Hepatocyte (in vitro differentiated cells): ENCODE measurements around the gene RBM38. TPM values are rescaled to one million over a fixed set of nuclear protein-coding genes. Genes with fewer than 3 reads are reported as not detected.

Source experiments
- DNase-seq: peaks from one replicate; pipeline ENCODE4 v3.0.0-alpha.2; 2016; ENCODE audit warnings: low spot score
- H2AFZ ChIP-seq: fragments of 200-600 bp; sonication (generic); 2 replicates; pipeline ENCODE4 v1.6.0; 2016; ENCODE audit warnings: antibody characterized with exemption, mild to moderate bottlenecking
- H3K27ac ChIP-seq: fragments of 200-600 bp; sonication (generic); 2 replicates; pipeline ENCODE4 v1.5.1; 2016; ENCODE audit warnings: mild to moderate bottlenecking
- H3K27me3 ChIP-seq: fragments of 200-600 bp; sonication (generic); 2 replicates; pipeline ENCODE4 v1.6.1; 2016
- H3K36me3 ChIP-seq: fragments of 200-600 bp; sonication (generic); replicated peaks from 2 replicates; pipeline ENCODE4 v1.5.1; 2016; ENCODE audit warnings: low read depth; ENCODE audit not compliant: insufficient read depth
- H3K4me1 ChIP-seq: fragments of 200-600 bp; sonication (generic); 2 replicates; pipeline ENCODE4 v1.5.1; 2016; ENCODE audit warnings: mild to moderate bottlenecking, moderate library complexity; ENCODE audit not compliant: insufficient read depth
- H3K4me2 ChIP-seq: fragments of 200-600 bp; sonication (generic); 2 replicates; pipeline ENCODE4 v1.6.0; 2016
- H3K4me3 ChIP-seq: fragments of 200-600 bp; sonication (generic); 2 replicates; pipeline ENCODE4 v1.5.1; 2016; ENCODE audit warnings: mild to moderate bottlenecking
- H3K79me2 ChIP-seq: fragments of 200-600 bp; sonication (generic); 2 replicates; pipeline ENCODE4 v1.6.0; 2017; ENCODE audit warnings: mild to moderate bottlenecking
- H3K9me2 ChIP-seq: fragments of 200-600 bp; sonication (generic); replicated peaks from 2 replicates; pipeline ENCODE4 v1.6.0; 2017; ENCODE audit warnings: mild to moderate bottlenecking; ENCODE audit not compliant: insufficient read depth
- H3K9me3 ChIP-seq: fragments of 200-600 bp; sonication (generic); 2 replicates; pipeline ENCODE4 v1.5.1; 2016; ENCODE audit warnings: low read depth, mild to moderate bottlenecking
- H4K20me1 ChIP-seq: fragments of 200-600 bp; sonication (generic); 2 replicates; pipeline ENCODE4 v1.6.0; 2016; ENCODE audit warnings: mild to moderate bottlenecking; ENCODE audit not compliant: insufficient read depth, poor library complexity, severe bottlenecking
- EZH2 ChIP-seq: fragments of 200-600 bp; sonication (generic); IDR thresholded peaks from 2 replicates; pipeline ENCODE4 v1.6.1; 2016; ENCODE audit warnings: antibody characterized with exemption, mild to moderate bottlenecking, borderline replicate concordance
- EZH2phosphoT487 ChIP-seq: fragments of 200-600 bp; sonication (generic); IDR thresholded peaks from one replicate; pipeline ENCODE4 v1.6.1; 2018; ENCODE audit warnings: antibody characterized with exemption, mild to moderate bottlenecking, low read depth, moderate library complexity; ENCODE audit not compliant: unreplicated experiment, severe bottlenecking
- WGBS: methylation state at CpG from one replicate; pipeline ENCODE4 v1.1.6; 2016; ENCODE audit warnings: low lambda C conversion rate; ENCODE audit errors: missing lambda C conversion rate; 5-methylcytosine and 5-hydroxymethylcytosine counted together
- polyA plus RNA-seq: library from polyadenylated mRNA; unstranded; fragments of >200 nt; fragmentation: Nextera tagmentation; extraction: Ambion mirVana; gene quantifications from 2 replicates; pipeline ENCODE4 v1.2.1, GENCODE V29; 2016
- total RNA-seq: library from RNA; depleted of rRNA; stranded (reverse); fragments of >200 nt; gene quantifications from 2 replicates; pipeline ENCODE4 v1.2.3, GENCODE V29; 2014
- TF ChIP-seq, protein P1 (sequence below): fragments of 200-600 bp; sonication (generic); IDR thresholded peaks from 2 replicates; pipeline ENCODE4 v1.5.1; 2016; ENCODE audit warnings: antibody characterized with exemption, mild to moderate bottlenecking; ENCODE audit not compliant: poor library complexity

Gene RBM38
- total and polyA plus RNA-seq, 2 experiments from 2014 or later, result 16.1 to 19.6 TPM

DNA sequence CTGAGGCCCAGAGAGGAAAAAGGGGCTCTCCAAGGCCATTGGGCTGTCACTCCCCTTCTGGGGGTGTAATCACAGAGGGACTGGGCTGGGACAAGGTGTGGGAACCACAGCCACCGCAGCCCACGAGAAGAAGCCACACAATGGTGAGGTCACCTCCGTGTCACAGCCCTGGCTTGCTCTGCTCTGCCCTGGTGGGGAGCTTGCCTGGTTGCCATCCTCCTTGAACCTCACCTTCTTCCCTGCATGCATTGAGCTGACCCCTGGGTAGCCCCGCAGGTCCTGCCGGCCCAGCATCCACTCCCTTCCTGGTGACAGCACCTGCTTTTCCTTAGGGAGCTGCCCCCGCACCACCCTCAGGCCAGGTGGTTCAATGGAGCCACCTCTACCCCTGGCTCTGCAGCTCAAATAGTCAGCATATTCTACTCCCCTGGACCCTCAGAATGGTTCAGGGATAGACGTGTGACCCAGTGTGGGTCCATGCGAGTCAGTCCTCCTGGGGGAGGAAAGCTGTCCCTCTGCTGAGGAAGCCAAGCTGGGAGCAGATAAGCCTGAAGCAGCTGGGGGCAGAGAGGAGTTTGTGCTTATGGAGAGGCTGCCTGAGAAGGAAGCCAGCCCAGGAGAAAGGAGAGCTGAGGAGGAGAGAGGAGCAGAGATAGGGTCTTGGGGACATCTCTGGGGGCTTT, 21.3 kb downstream of the RBM38 start:
- H2AFZ ChIP-seq, result no peak overlapping the region
- no peak for DNase-seq
- H3K9me3 ChIP-seq, result no peaks in the 10 kb centered on the region
- H3K4me3 ChIP-seq, result no peak overlapping the region
- no peaks in the 10 kb centered on the region for H3K36me3 ChIP-seq
- no peaks in the 10 kb centered on the region for H3K79me2 ChIP-seq
- no peaks in the 10 kb centered on the region for H3K4me1 ChIP-seq
- no peaks in the 10 kb centered on the region for H3K27me3 ChIP-seq
- no peaks in the 10 kb centered on the region for H3K9me2 ChIP-seq
- TF ChIP-seq, protein P1, sequence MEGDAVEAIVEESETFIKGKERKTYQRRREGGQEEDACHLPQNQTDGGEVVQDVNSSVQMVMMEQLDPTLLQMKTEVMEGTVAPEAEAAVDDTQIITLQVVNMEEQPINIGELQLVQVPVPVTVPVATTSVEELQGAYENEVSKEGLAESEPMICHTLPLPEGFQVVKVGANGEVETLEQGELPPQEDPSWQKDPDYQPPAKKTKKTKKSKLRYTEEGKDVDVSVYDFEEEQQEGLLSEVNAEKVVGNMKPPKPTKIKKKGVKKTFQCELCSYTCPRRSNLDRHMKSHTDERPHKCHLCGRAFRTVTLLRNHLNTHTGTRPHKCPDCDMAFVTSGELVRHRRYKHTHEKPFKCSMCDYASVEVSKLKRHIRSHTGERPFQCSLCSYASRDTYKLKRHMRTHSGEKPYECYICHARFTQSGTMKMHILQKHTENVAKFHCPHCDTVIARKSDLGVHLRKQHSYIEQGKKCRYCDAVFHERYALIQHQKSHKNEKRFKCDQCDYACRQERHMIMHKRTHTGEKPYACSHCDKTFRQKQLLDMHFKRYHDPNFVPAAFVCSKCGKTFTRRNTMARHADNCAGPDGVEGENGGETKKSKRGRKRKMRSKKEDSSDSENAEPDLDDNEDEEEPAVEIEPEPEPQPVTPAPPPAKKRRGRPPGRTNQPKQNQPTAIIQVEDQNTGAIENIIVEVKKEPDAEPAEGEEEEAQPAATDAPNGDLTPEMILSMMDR, result no peak
- TF ChIP-seq EZH2phosphoT487, result no peak
- TF ChIP-seq EZH2, result no peak
- no peak overlapping the region for H3K4me2 ChIP-seq
- no peaks in the 10 kb centered on the region for H4K20me1 ChIP-seq
- H3K27ac ChIP-seq, result no peak overlapping the region
- 77% methylated on average over 8 of the region's 8 CpGs for whole genome bisulfite sequencing

DNA sequence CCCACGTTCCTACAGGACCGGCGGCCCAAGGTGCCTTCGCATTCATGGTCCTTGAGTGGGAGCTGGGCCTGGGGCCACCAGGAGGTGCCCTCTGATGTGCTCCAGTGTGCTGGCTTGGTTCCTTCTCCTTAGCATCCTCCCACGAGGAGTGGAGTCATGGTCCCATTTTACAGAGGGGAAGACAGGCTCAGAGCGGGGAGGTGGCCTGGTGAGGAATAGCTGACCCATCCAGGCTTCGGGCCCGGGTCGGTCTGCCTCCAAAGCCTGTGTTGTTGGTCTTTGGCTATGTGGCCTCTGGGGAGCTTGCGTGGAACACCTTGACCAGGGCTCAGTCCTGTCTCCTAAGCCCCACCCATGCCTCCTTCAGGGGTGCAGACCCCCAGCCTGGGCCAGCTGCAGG, 22.8 kb downstream of the RBM38 start:
- no peak overlapping the region for H3K4me2 ChIP-seq

DNA sequence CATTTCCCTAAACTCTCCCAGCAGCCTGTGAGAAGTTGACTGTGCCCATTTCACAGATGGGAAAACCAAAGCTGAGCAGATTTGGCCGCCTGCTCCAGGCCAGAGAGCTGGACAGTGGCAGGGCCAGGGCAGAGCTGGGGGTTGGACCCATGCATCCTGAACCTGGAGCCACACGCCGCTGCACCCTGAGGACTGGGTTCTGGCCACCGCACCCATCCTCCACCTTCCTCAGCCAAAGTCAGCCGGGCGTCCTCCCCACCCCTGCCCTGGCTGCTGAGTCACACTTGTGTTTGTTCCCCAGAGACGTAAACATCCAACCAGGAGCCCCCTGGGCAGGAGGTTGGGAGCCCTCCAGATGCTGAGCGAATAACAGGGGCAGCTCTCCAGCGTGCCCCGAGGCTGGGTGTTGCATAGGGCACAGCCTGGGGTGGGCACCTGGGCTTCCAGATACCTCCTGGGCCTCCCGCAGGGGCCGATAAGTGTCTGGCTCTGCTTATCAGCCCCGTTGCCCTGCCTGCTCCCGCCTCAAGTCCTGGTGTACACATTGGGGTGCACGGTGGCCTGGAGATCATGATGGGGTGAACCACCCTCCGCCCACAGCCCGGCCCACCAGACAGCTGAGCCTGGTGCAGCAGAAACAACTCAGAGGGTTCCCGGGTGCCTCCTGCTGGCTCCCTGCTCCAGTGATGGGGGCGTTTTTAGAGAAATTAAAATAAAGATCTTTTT, 23.8 kb downstream of the RBM38 start:
- no peak overlapping the region for H3K4me3 ChIP-seq
- H3K79me2 ChIP-seq, result no peaks in the 10 kb centered on the region
- WGBS, result 77% methylated on average over 18 of the region's 19 CpGs
- no peaks in the 10 kb centered on the region for H3K9me3 ChIP-seq
- H3K27ac ChIP-seq, result no peak overlapping the region
- H4K20me1 ChIP-seq, result no peaks in the 10 kb centered on the region
- DNase-seq, result no peak
- H3K27me3 ChIP-seq, result no peaks in the 10 kb centered on the region
- H3K36me3 ChIP-seq, result no peaks in the 10 kb centered on the region
- TF ChIP-seq EZH2 (no peak), EZH2phosphoT487 (no peak)
- TF ChIP-seq, protein P1, result no peak
- H3K4me2 ChIP-seq, result no peak overlapping the region
- no peak overlapping the region for H2AFZ ChIP-seq
- H3K9me2 ChIP-seq, result no peaks in the 10 kb centered on the region
- no peaks in the 10 kb centered on the region for H3K4me1 ChIP-seq

More for the DNA sequence above, 22.8 kb downstream of the RBM38 start:
- TF ChIP-seq EZH2 (no peak), EZH2phosphoT487 (no peak)
- TF ChIP-seq, protein P1, result no peak
- no peaks in the 10 kb centered on the region for H3K27me3 ChIP-seq
- 95% methylated on average over 10 of the region's 10 CpGs for WGBS
- no peaks in the 10 kb centered on the region for H3K36me3 ChIP-seq
- DNase-seq, result no peak
- H3K4me1 ChIP-seq, result no peaks in the 10 kb centered on the region
- no peak overlapping the region for H2AFZ ChIP-seq
- no peak overlapping the region for H3K27ac ChIP-seq
- H3K4me3 ChIP-seq, result no peak overlapping the region
- H4K20me1 ChIP-seq, result no peaks in the 10 kb centered on the region
- H3K9me3 ChIP-seq, result no peaks in the 10 kb centered on the region
- H3K9me2 ChIP-seq, result no peaks in the 10 kb centered on the region
- H3K79me2 ChIP-seq, result no peaks in the 10 kb centered on the region
